HEK293T (cell line): ENCODE measurements around the gene PITRM1.

Experiments used
- FOXA1 ChIP-seq: fragments of 450-650 bp; IDR thresholded peaks from 2 replicates; pipeline ENCODE4 v1.6.1; 2016; ENCODE audit warnings: mild to moderate bottlenecking
- FOXM1 ChIP-seq: fragments of 450-650 bp; IDR thresholded peaks from 2 replicates; pipeline ENCODE4 v1.6.1; 2017; ENCODE audit warnings: mild to moderate bottlenecking, borderline replicate concordance
- HDGF ChIP-seq: fragments of 450-650 bp; IDR thresholded peaks from 2 replicates; pipeline ENCODE4 v1.6.1; 2017; ENCODE audit warnings: antibody characterized with exemption, borderline replicate concordance

DNA sequence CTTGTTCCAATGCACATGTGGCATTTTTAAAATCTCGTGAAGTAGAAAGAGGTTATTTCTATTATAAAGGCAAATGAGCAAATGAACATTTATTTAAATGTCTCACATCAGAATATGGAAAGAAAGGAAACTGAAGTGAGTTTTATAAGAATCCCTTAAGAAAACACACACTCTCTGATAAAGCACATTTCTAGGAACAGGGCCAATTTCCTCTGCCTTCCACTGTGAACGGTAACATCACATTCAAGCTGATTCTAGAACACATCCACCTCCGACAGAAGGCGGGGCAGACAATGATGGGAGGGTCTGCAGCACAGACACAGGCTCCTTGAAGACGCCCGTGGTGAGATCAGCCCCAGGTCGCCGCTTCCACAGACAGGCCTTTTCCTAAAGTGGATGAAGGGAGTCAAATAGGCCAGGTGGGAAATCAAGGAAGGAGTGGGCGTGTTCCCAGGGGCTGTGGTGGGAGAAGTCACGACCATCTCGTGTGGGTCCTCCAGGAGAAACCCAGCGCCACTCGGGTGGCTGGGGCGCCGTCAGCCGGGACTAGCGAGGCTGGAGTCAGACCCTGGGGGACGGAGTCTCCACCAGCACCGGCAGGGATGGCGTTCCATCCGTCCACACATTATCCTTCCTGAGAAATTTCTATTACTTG lies 31.1 kb downstream of the PITRM1 start:
- TF ChIP-seq HDGF, result no peak
- no peak for TF ChIP-seq FOXM1
- TF ChIP-seq FOXA1, result no peak
